Hepatocyte (in vitro differentiated cells): ENCODE data around the gene GPSM3.

Experiments
- CTCF ChIP-seq: fragments of 200-600 bp; sonication (generic); IDR thresholded peaks from 2 replicates; pipeline ENCODE4 v1.5.1; 2016; ENCODE audit warnings: antibody characterized with exemption, mild to moderate bottlenecking; ENCODE audit not compliant: poor library complexity
- EZH2 ChIP-seq: fragments of 200-600 bp; sonication (generic); IDR thresholded peaks from 2 replicates; pipeline ENCODE4 v1.6.1; 2016; ENCODE audit warnings: antibody characterized with exemption, mild to moderate bottlenecking, borderline replicate concordance
- EZH2phosphoT487 ChIP-seq: fragments of 200-600 bp; sonication (generic); IDR thresholded peaks from one replicate; pipeline ENCODE4 v1.6.1; 2018; ENCODE audit warnings: antibody characterized with exemption, mild to moderate bottlenecking, low read depth, moderate library complexity; ENCODE audit not compliant: unreplicated experiment, severe bottlenecking

DNA sequence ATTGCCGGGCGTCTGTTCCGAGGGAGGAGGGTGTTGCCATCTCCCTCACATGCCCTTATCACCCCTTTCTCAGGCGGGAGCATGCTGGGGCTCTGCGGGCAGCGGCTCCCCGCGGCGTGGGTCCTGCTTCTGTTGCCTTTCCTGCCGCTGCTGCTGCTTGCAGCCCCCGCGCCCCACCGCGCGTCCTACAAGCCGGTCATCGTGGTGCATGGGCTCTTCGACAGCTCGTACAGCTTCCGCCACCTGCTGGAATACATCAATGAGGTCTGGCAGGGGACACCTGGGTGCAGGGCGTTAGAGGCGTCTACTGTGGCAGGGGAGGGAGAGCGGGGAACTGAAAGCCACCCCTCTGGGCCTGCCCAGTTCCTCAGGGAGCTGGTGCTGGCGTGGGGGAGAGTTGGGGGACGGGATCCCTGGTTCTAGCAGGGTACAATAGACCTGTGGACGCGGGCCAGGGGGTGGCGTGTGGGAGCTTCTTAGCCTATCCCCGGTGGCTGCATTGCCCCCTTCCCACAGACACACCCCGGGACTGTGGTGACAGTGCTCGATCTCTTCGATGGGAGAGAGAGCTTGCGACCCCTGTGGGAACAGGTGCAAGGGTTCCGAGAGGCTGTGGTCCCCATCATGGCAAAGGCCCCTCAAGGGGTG, 37.8 kb downstream of the GPSM3 start:
- no peak for TF ChIP-seq EZH2
- no peak for TF ChIP-seq EZH2phosphoT487
- peak; percentile 69 for TF ChIP-seq CTCF
